ENCODE measurements around the gene MTARC2. TPM values are rescaled to one million over a fixed set of nuclear protein-coding genes. Genes with fewer than 3 reads are reported as not detected.

The MTARC2 gene
- total and polyA plus RNA-seq, 10 donors = 4.8 to 27.2 (median 15.3) TPM

- no peak for DNase-seq
- 83 to 88% (median 84%) methylated on average over 8 of the region's 8 CpGs for WGBS, 5 donors
- intact Hi-C loops (cut with DNase I; ENCODE audit: low total_unique reads) = loop anchor here (5.0 to 10.0 kb wide), 2 partner anchors 393 to 625 kb away; no protein-coding TSS in a partner anchor
- Histone ChIP-seq H3K27ac (no peak overlapping the region), H3K27me3 (replicated peaks in 1 of 7) (peaks cover 0 to 30% (median 0%) of the 10 kb centered on the region in 7 donors), H3K36me3 (peaks cover 0 to 88% (median 0%) of the 10 kb centered on the region in 6 donors), H3K4me1 (peaks cover 0 to 21% (median 11%) of the 10 kb centered on the region in 6 donors), H3K9me3 (no peaks in the 10 kb centered on the region), H3K4me3 (no peak overlapping the region)
- no peak for TF ChIP-seq POLR2AphosphoS5 (IDR thresholded peaks at IDR 0.05)
- TF ChIP-seq CTCF (IDR thresholded peaks at IDR 0.05 in 8 of 11, conservative IDR thresholded peaks at IDR 0.05 in 3 of 11) = no peak
- TF ChIP-seq POLR2A (IDR thresholded peaks at IDR 0.05) = no peak
These were observed 61.6 kb downstream of the MTARC2 start for GRCh38 chr1:220809704-220810103.

GRCh38 chr1:220810179-220810653, 62.1 kb downstream of the MTARC2 start:
- intact Hi-C loops (cut with DNase I; ENCODE audit: low total_unique reads) = loop anchor here (5.0 to 10.0 kb wide), 2 partner anchors 392 to 625 kb away; no protein-coding TSS in a partner anchor
- TF ChIP-seq CTCF (IDR thresholded peaks at IDR 0.05 in 8 of 11, conservative IDR thresholded peaks at IDR 0.05 in 3 of 11) = peak; percentile 70 to 95 (median 90)
- TF ChIP-seq POLR2AphosphoS5 (IDR thresholded peaks at IDR 0.05) = peak in 2 of 3 donors; percentile 12 to 21
- no peak for TF ChIP-seq POLR2A (IDR thresholded peaks at IDR 0.05)
- peaks cover 0 to 16% (median 11%) of the 10 kb centered on the region in 6 donors for H3K4me1 ChIP-seq
- DNase-seq = peak; percentile 94
- WGBS, 5 donors = 15 to 36% (median 21%) methylated on average over 20 of the region's 20 CpGs
- peaks cover 0 to 30% (median 0%) of the 10 kb centered on the region in 7 donors for H3K27me3 ChIP-seq (replicated peaks in 1 of 7)
- no peaks in the 10 kb centered on the region for H3K9me3 ChIP-seq
- H3K36me3 ChIP-seq = peaks cover 0 to 88% (median 0%) of the 10 kb centered on the region in 6 donors
- H3K27ac ChIP-seq = no peak overlapping the region
- H3K4me3 ChIP-seq = peak overlapping the region in 2 of 8 donors; percentile 21 to 57

GRCh38 chr1:220810963-220811362, 62.8 kb downstream of the MTARC2 start:
- no peak for TF ChIP-seq POLR2AphosphoS5 (IDR thresholded peaks at IDR 0.05)
- no peak for TF ChIP-seq CTCF (IDR thresholded peaks at IDR 0.05 in 8 of 11, conservative IDR thresholded peaks at IDR 0.05 in 3 of 11)
- TF ChIP-seq POLR2A (IDR thresholded peaks at IDR 0.05) = no peak
- WGBS, 5 donors = 68 to 95% (median 90%) methylated on average over 2 of the region's 2 CpGs
- intact Hi-C loops (cut with DNase I; ENCODE audit: low total_unique reads) = loop anchor here (5.0 to 10.0 kb wide), 2 partner anchors 391 to 624 kb away; no protein-coding TSS in a partner anchor
- Histone ChIP-seq H3K4me3 (no peak overlapping the region), H3K27me3 (replicated peaks in 1 of 7) (peaks cover 0 to 30% (median 0%) of the 10 kb centered on the region in 7 donors), H3K27ac (no peak overlapping the region), H3K4me1 (peaks cover 0 to 13% (median 11%) of the 10 kb centered on the region in 6 donors), H3K36me3 (peaks cover 0 to 91% (median 0%) of the 10 kb centered on the region in 6 donors), H3K9me3 (no peaks in the 10 kb centered on the region)
- no peak for DNase-seq

- H3K27ac ChIP-seq = no peak overlapping the region
- H3K27me3 ChIP-seq (replicated peaks in 1 of 7) = peaks cover 0 to 30% (median 0%) of the 10 kb centered on the region in 7 donors
- no peak for TF ChIP-seq POLR2A (IDR thresholded peaks at IDR 0.05)
- TF ChIP-seq POLR2AphosphoS5 (IDR thresholded peaks at IDR 0.05) = no peak
- no peak for TF ChIP-seq CTCF (IDR thresholded peaks at IDR 0.05 in 8 of 11, conservative IDR thresholded peaks at IDR 0.05 in 3 of 11)
- peaks cover 0 to 13% (median 11%) of the 10 kb centered on the region in 6 donors for H3K4me1 ChIP-seq
- no peaks in the 10 kb centered on the region for H3K9me3 ChIP-seq
- H3K4me3 ChIP-seq = no peak overlapping the region
- peaks cover 0 to 91% (median 0%) of the 10 kb centered on the region in 6 donors for H3K36me3 ChIP-seq
- no peak for DNase-seq
- 84 to 90% (median 87%) methylated on average over 5 of the region's 5 CpGs for WGBS, 5 donors
- intact Hi-C loops (cut with DNase I; ENCODE audit: low total_unique reads) = loop anchor here (5.0 to 10.0 kb wide), 2 partner anchors 391 to 623 kb away; no protein-coding TSS in a partner anchor
These were observed 63.6 kb downstream of the MTARC2 start for GRCh38 chr1:220811695-220812094.

All from spleen (tissue), 11 donors.